HepG2 (cell line): ENCODE results near the gene ATXN7L3. TPM values are rescaled to one million over a fixed set of nuclear protein-coding genes. Genes with fewer than 3 reads are reported as not detected.
A peak's percentile ranks its signal among the peaks of the same experiment; 100 is the strongest.

ENCODE experiments used
- AHR ChIP-seq: IDR thresholded peaks from 2 replicates; pipeline ENCODE4 v1.6.1; 2018; ENCODE audit warnings: missing genetic modification reagents, missing compliant biosample characterization
- ARHGAP35 ChIP-seq: sonication (generic); formaldehyde crosslinking; IDR thresholded peaks from 2 replicates; pipeline ENCODE4 v1.9.0; 2022; ENCODE audit warnings: mild to moderate bottlenecking, inconsistent platforms, moderate library complexity, missing genetic modification reagents, borderline replicate concordance
- MTA3 ChIP-seq: sonication (generic); formaldehyde crosslinking; IDR thresholded peaks from 2 replicates; pipeline ENCODE4 v1.4.0; 2020; ENCODE audit warnings: missing genetic modification reagents
- MXD4 ChIP-seq: IDR thresholded peaks from 2 replicates; pipeline ENCODE4 v1.6.1; 2016; ENCODE audit warnings: mild to moderate bottlenecking, missing biosample characterization, missing genetic modification reagents
- SAP130 ChIP-seq: IDR thresholded peaks from 2 replicates; pipeline ENCODE4 v1.6.1; 2016; ENCODE audit warnings: low read depth
- TBX2 ChIP-seq: sonication (generic); formaldehyde crosslinking; IDR thresholded peaks from 2 replicates; pipeline ENCODE4 v1.5.0; 2020; ENCODE audit warnings: missing genetic modification reagents, mild to moderate bottlenecking, borderline replicate concordance
- TOE1 ChIP-seq: sonication (generic); formaldehyde crosslinking; IDR thresholded peaks from 2 replicates; pipeline ENCODE4 v1.4.0; 2020; ENCODE audit warnings: mild to moderate bottlenecking, missing genetic modification reagents
- ZFP90 ChIP-seq: sonication (generic); formaldehyde crosslinking; IDR thresholded peaks from 2 replicates; pipeline ENCODE4 v1.8.0; 2022; ENCODE audit warnings: missing genetic modification reagents, mild to moderate bottlenecking, inconsistent platforms, borderline replicate concordance
- ZNF264 ChIP-seq: sonication (generic); formaldehyde crosslinking; IDR thresholded peaks from 2 replicates; pipeline ENCODE4 v1.4.0; 2020; ENCODE audit warnings: missing genetic modification reagents
- ZNF367 ChIP-seq: sonication (generic); formaldehyde crosslinking; IDR thresholded peaks from 2 replicates; pipeline ENCODE4 v1.4.0; 2020; ENCODE audit warnings: missing genetic modification reagents, borderline replicate concordance
- ZNF713 ChIP-seq: sonication (generic); formaldehyde crosslinking; IDR thresholded peaks from 2 replicates; pipeline ENCODE4 v1.4.0; 2020; ENCODE audit warnings: mild to moderate bottlenecking, missing genetic modification reagents
- ZNF781 ChIP-seq: sonication (generic); formaldehyde crosslinking; IDR thresholded peaks from 2 replicates; pipeline ENCODE4 v1.5.1; 2020; ENCODE audit warnings: borderline replicate concordance, mild to moderate bottlenecking, missing genetic modification reagents; ENCODE audit errors: not compliant biosample characterization
- ZNF790 ChIP-seq: sonication (generic); formaldehyde crosslinking; IDR thresholded peaks from 2 replicates; pipeline ENCODE4 v1.8.0; 2022; ENCODE audit warnings: missing genetic modification reagents, mild to moderate bottlenecking, borderline replicate concordance
- polyA plus RNA-seq, 8 experiments: library from polyadenylated mRNA; depleted of rRNA in 3 of 8; stranded (reverse) in 7 of 8; unstranded in 1 of 8; fragments of >200 nt; fragmentation: Illumina TruSeq in 4 of 8; extraction: Trizol in 4 of 8; gene quantifications; 2 replicates each; pipeline versions ENCODE4 v1.2.1 to v1.2.3, GENCODE V29; 2011 to 2016; ENCODE audit warnings: low read depth in 4 of 8, missing spikeins in 1 of 8, mixed read lengths in 1 of 8; ENCODE audit not compliant: insufficient read depth in 1 of 8
- total RNA-seq, 5 experiments: library from RNA; depleted of rRNA; stranded (reverse); fragments of >200 nt; fragmentation: Illumina TruSeq; extraction: Trizol; gene quantifications; 2 replicates each; pipeline ENCODE4 v1.2.3, GENCODE V29; 2016; ENCODE audit warnings: low read depth in 1 of 5
- TF ChIP-seq, protein P1 (sequence below): sonication (generic); formaldehyde crosslinking; IDR thresholded peaks from 2 replicates; pipeline ENCODE4 v1.5.0; 2020; ENCODE audit warnings: missing genetic modification reagents, mild to moderate bottlenecking, borderline replicate concordance
- TF ChIP-seq, protein P2 (sequence below): sonication (generic); formaldehyde crosslinking; IDR thresholded peaks from 2 replicates; pipeline ENCODE4 v1.5.1; 2020; ENCODE audit warnings: mild to moderate bottlenecking, missing genetic modification reagents, borderline replicate concordance
- TF ChIP-seq, protein P3 (sequence below): sonication (generic); formaldehyde crosslinking; IDR thresholded peaks from 2 replicates; pipeline ENCODE4 v1.5.0; 2020; ENCODE audit warnings: missing genetic modification reagents
- TF ChIP-seq, protein P4 (sequence below): sonication (generic); formaldehyde crosslinking; IDR thresholded peaks from 2 replicates; pipeline ENCODE4 v1.5.0; 2020; ENCODE audit warnings: missing genetic modification reagents
- TF ChIP-seq, protein P5 (sequence below): sonication (generic); formaldehyde crosslinking; IDR thresholded peaks from 2 replicates; pipeline ENCODE4 v1.5.0; 2020; ENCODE audit warnings: mild to moderate bottlenecking, missing genetic modification reagents
- TF ChIP-seq, protein P6 (sequence below): sonication (generic); formaldehyde crosslinking; IDR thresholded peaks from 2 replicates; pipeline ENCODE4 v1.5.0; 2020; ENCODE audit warnings: missing genetic modification reagents

ATXN7L3 gene
- total and polyA plus RNA-seq, 2 of the 13 experiments (the other 11 are each of a cell fraction or from before 2014, with no cell fraction given): 44.5 to 59.1 TPM

DNA sequence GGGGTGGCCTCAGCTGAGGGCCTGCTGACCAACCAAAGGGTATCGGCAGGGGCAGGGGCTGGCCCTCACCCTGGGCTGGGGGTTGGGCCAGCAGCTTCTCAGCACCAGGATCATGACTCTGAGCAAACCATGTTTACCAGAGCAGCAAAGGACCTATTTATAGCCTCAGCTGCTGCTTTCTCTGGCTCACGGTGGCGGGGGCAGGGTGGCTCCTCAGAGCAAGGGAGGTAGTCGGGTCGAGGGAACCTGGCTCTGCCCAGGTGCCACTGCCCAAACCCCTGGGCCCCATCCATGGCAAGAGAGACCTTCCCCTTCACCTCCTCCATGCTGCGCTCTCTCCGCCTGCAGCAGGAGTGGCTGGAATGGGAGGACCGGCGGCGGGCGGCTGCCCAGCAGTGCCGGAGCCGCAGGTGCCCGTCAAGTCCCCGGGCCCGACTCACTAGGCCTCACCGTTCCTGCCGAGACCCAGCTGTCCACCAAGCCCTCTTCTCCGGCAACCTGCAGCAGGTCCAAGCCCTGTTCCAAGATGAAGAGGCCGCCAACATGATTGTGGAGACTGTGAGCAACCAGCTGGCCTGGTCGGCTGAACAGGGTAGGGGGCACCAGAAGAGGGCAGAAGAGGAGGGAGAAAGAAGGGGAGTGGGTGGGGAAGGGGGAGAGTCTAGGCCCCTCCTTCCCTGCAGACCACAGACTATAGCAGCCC is 29.0 kb downstream of the ATXN7L3 start, which contains the start of gene ASB16 (continued):
- TF ChIP-seq, protein P1, sequence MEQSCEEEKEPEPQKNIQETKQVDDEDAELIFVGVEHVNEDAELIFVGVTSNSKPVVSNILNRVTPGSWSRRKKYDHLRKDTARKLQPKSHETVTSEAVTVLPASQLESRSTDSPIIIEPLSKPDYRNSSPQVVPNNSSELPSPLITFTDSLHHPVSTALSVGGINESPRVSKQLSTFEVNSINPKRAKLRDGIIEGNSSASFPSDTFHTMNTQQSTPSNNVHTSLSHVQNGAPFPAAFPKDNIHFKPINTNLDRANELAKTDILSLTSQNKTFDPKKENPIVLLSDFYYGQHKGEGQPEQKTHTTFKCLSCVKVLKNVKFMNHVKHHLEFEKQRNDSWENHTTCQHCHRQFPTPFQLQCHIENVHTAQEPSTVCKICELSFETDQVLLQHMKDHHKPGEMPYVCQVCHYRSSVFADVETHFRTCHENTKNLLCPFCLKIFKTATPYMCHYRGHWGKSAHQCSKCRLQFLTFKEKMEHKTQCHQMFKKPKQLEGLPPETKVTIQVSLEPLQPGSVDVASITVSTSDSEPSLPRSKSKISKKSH (CRISPR knock-in tag): peak; percentile 24; the same call in 1 of the 2 replicates
- TF ChIP-seq MXD4 (CRISPR knock-in tag): no peak
- 0 out of 2 replicates have a peak, but pooled peaks have one; percentile 69 for TF ChIP-seq ZNF713
- no peak for TF ChIP-seq ZFP90 (CRISPR knock-in tag)
- TF ChIP-seq, protein P2, sequence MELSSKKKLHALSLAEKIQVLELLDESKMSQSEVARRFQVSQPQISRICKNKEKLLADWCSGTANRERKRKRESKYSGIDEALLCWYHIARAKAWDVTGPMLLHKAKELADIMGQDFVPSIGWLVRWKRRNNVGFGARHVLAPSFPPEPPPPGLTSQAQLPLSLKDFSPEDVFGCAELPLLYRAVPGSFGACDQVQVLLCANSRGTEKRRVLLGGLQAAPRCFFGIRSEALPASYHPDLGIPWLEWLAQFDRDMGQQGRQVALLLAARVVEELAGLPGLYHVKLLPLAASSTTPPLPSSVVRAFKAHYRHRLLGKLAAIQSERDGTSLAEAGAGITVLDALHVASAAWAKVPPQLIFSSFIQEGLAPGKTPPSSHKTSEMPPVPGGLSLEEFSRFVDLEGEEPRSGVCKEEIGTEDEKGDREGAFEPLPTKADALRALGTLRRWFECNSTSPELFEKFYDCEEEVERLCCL: no peak
- TF ChIP-seq, protein P3, sequence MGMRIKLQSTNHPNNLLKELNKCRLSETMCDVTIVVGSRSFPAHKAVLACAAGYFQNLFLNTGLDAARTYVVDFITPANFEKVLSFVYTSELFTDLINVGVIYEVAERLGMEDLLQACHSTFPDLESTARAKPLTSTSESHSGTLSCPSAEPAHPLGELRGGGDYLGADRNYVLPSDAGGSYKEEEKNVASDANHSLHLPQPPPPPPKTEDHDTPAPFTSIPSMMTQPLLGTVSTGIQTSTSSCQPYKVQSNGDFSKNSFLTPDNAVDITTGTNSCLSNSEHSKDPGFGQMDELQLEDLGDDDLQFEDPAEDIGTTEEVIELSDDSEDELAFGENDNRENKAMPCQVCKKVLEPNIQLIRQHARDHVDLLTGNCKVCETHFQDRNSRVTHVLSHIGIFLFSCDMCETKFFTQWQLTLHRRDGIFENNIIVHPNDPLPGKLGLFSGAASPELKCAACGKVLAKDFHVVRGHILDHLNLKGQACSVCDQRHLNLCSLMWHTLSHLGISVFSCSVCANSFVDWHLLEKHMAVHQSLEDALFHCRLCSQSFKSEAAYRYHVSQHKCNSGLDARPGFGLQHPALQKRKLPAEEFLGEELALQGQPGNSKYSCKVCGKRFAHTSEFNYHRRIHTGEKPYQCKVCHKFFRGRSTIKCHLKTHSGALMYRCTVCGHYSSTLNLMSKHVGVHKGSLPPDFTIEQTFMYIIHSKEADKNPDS (CRISPR knock-in tag): no peak
- TF ChIP-seq TBX2: 0 out of 2 replicates have a peak, but pooled peaks have one; percentile 42
- TF ChIP-seq ZNF367: no peak
- no peak for TF ChIP-seq ZNF264
- TF ChIP-seq, protein P4, sequence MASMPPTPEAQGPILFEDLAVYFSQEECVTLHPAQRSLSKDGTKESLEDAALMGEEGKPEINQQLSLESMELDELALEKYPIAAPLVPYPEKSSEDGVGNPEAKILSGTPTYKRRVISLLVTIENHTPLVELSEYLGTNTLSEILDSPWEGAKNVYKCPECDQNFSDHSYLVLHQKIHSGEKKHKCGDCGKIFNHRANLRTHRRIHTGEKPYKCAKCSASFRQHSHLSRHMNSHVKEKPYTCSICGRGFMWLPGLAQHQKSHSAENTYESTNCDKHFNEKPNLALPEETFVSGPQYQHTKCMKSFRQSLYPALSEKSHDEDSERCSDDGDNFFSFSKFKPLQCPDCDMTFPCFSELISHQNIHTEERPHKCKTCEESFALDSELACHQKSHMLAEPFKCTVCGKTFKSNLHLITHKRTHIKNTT (CRISPR knock-in tag): no peak
- TF ChIP-seq TOE1 (CRISPR knock-in tag): no peak
- no peak for TF ChIP-seq AHR (CRISPR knock-in tag)
- TF ChIP-seq, protein P5, sequence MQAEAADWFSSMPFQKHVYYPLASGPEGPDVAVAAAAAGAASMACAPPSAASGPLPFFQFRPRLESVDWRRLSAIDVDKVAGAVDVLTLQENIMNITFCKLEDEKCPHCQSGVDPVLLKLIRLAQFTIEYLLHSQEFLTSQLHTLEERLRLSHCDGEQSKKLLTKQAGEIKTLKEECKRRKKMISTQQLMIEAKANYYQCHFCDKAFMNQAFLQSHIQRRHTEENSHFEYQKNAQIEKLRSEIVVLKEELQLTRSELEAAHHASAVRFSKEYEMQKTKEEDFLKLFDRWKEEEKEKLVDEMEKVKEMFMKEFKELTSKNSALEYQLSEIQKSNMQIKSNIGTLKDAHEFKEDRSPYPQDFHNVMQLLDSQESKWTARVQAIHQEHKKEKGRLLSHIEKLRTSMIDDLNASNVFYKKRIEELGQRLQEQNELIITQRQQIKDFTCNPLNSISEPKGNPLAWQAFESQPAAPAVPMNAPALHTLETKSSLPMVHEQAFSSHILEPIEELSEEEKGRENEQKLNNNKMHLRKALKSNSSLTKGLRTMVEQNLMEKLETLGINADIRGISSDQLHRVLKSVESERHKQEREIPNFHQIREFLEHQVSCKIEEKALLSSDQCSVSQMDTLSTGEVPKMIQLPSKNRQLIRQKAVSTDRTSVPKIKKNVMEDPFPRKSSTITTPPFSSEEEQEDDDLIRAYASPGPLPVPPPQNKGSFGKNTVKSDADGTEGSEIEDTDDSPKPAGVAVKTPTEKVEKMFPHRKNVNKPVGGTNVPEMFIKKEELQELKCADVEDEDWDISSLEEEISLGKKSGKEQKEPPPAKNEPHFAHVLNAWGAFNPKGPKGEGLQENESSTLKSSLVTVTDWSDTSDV (CRISPR knock-in tag): peak; percentile 42; the same call in 1 of the 2 replicates
- TF ChIP-seq ZNF790 (CRISPR knock-in tag): no peak
- TF ChIP-seq, protein P6, sequence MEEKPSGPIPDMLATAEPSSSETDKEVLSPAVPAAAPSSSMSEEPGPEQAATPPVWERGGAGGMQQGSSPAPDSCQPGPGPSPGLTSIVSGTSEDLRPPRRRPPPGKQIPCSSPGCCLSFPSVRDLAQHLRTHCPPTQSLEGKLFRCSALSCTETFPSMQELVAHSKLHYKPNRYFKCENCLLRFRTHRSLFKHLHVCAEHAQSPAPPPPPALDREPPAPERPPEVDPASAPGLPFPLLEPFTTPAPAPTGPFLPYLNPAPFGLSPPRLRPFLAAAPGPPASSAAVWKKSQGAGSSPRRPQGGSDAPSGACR: no peak
- TF ChIP-seq MTA3 (CRISPR knock-in tag): no peak
- no peak for TF ChIP-seq ARHGAP35 (CRISPR knock-in tag)
- TF ChIP-seq ZNF781 (CRISPR knock-in tag): peak; percentile 29
- peak; percentile 45 for TF ChIP-seq SAP130 (CRISPR knock-in tag)
